K562 (cell line): ENCODE measurements around the gene DIPK2A. TPM values are rescaled to one million over a fixed set of nuclear protein-coding genes. Genes with fewer than 3 reads are reported as not detected.

Experiments
- ATAC-seq: fragments of 200-7000 bp; cut with Tn5 transposase; 3 replicates; pipeline ENCODE4 v1.9.1; 2020; ENCODE audit warnings: moderate library complexity
- BruUV-seq: library from RNA; stranded (reverse); fragments of 400-500 nt; replicated peaks from 2 replicates; lab custom pipeline; 2021; lab: Mats Ljungman, UMichigan
- CTCF ChIA-PET: fragments of 300-600 bp; formaldehyde crosslinking; extraction: SDS; loops from one replicate; lab custom pipeline; 2021; ENCODE audit warnings: low intra/inter-chr PET ratio; lab: Yijun Ruan, JAX
- POLR2A ChIA-PET: fragments of 300-600, 350-650 bp; sonication (Branson Sonifier 250); formaldehyde crosslinking; extraction: SDS; loops from one replicate; lab custom pipeline; 2021; ENCODE audit warnings: antibody characterized with exemption, inconsistent platforms; lab: Yijun Ruan, JAX
- DNase-seq, 4 experiments: peaks; one replicate each; pipeline versions ENCODE4 v3.0.0 to v3.0.0-alpha.2; 2011 to 2018; ENCODE audit warnings: low spot score in 3 of 4, mixed read lengths in 3 of 4; ENCODE audit errors: extremely low read depth in 1 of 4
- FAIRE-seq: peaks from 2 replicates; lab custom pipeline; 2011; peaks lifted over from hg19 to GRCh38; lab: Jason Lieb, UNC
- H2AFZ ChIP-seq: 2 replicates; pipeline ENCODE4 v1.6.0; 2011; ENCODE audit warnings: low read depth, low read length, control low read depth, inconsistent platforms
- H3K27ac ChIP-seq: fragments of 200-600 bp; 3 replicates; pipeline ENCODE4 v1.8.0; 2011; ENCODE audit warnings: low read depth, mild to moderate bottlenecking, control low read depth, inconsistent platforms, low read length, moderate library complexity, mixed read lengths; ENCODE audit errors: extremely low read depth
- H3K27me3 ChIP-seq, 2 experiments: fragments of 300-600 bp in 1 of 2; 2 replicates in 1 of 2; 3 replicates in 1 of 2; pipeline versions ENCODE4 v1.6.0 to v1.8.0; 2011; ENCODE audit warnings: inconsistent platforms in 2 of 2, low read length in 2 of 2, mild to moderate bottlenecking in 1 of 2, mixed read lengths in 1 of 2, moderate library complexity in 1 of 2; ENCODE audit not compliant: control insufficient read depth in 2 of 2, insufficient read depth in 2 of 2
- H3K36me3 ChIP-seq: fragments of 300-600 bp; 3 replicates; pipeline ENCODE4 v1.8.0; 2011; ENCODE audit warnings: mild to moderate bottlenecking, low read length, inconsistent platforms; ENCODE audit not compliant: control insufficient read depth, insufficient read depth
- H3K4me1 ChIP-seq, 2 experiments: fragments of 200-600 bp in 1 of 2; replicated peaks in 1 of 2; 2 replicates in 1 of 2; 3 replicates in 1 of 2; pipeline versions ENCODE4 v1.5.1 to v1.8.0; 2011; ENCODE audit warnings: inconsistent platforms in 2 of 2, low read length in 2 of 2, mild to moderate bottlenecking in 1 of 2, mixed read lengths in 1 of 2, moderate library complexity in 1 of 2; ENCODE audit not compliant: control insufficient read depth in 2 of 2, insufficient read depth in 2 of 2
- H3K4me2 ChIP-seq: 2 replicates; pipeline ENCODE4 v1.6.1; 2011; ENCODE audit warnings: low read length, control low read depth, inconsistent platforms, mixed read lengths; ENCODE audit not compliant: insufficient read depth
- H3K4me3 ChIP-seq: fragments of 200-600 bp; sonication (generic), shearing (Covaris generic); 2 replicates; pipeline ENCODE4 v1.5.1; 2016; ENCODE audit warnings: control low read depth, inconsistent platforms
- H3K79me2 ChIP-seq: fragments of 200-600 bp; 3 replicates; pipeline ENCODE4 v1.8.0; 2011; ENCODE audit warnings: low read length, inconsistent platforms; ENCODE audit not compliant: control insufficient read depth, insufficient read depth
- H3K9ac ChIP-seq, 2 experiments: 2 replicates each; pipeline versions ENCODE4 v1.6.0 to v1.6.1; 2011; ENCODE audit warnings: low read depth in 2 of 2, low read length in 2 of 2, control low read depth in 1 of 2, inconsistent platforms in 1 of 2, mild to moderate bottlenecking in 1 of 2, mixed read lengths in 1 of 2; ENCODE audit not compliant: insufficient read depth in 1 of 2
- H3K9me1 ChIP-seq: one replicate; pipeline ENCODE4 v1.6.0; 2011; ENCODE audit warnings: inconsistent platforms, mild to moderate bottlenecking, low read length, moderate library complexity; ENCODE audit not compliant: control insufficient read depth, insufficient read depth
- H3K9me3 ChIP-seq: replicated peaks from 2 replicates; pipeline ENCODE4 v1.5.1; 2011; ENCODE audit warnings: low read depth, low read length, inconsistent platforms; ENCODE audit not compliant: control insufficient read depth, insufficient read depth
- H4K20me1 ChIP-seq: replicated peaks from 2 replicates; pipeline ENCODE4 v1.6.1; 2011; ENCODE audit warnings: low read length, inconsistent platforms, mixed read lengths; ENCODE audit not compliant: control insufficient read depth, insufficient read depth
- DMBX1 ChIP-seq: fragments of 250-450 bp; sonication (Bioruptor Pico); IDR thresholded peaks from 2 replicates; pipeline ENCODE4 v1.8.0; 2022; ENCODE audit warnings: inconsistent platforms, mild to moderate bottlenecking, moderate library complexity, borderline replicate concordance
- EP300 ChIP-seq: IDR thresholded peaks from 2 replicates; pipeline ENCODE4 v1.6.1; 2012; ENCODE audit warnings: low read length, improper control_type of control experiment
- OTX1 ChIP-seq: fragments of 450-650 bp; formaldehyde crosslinking; IDR thresholded peaks from 2 replicates; pipeline ENCODE4 v1.4.0; 2022; ENCODE audit warnings: mild to moderate bottlenecking
- POLR2H ChIP-seq: IDR thresholded peaks from 2 replicates; pipeline ENCODE4 v1.6.1; 2016; ENCODE audit warnings: missing genetic modification characterization, low read depth, mild to moderate bottlenecking, control low read depth, missing compliant biosample characterization, moderate library complexity
- PPARD ChIP-seq: fragments of 250-450 bp; sonication (Bioruptor Pico); IDR thresholded peaks from 2 replicates; pipeline ENCODE4 v1.8.0; 2022; ENCODE audit warnings: inconsistent platforms, mild to moderate bottlenecking, moderate library complexity
- RB1 ChIP-seq: fragments of 450-650 bp; IDR thresholded peaks from 2 replicates; pipeline ENCODE4 v1.6.1; 2017; ENCODE audit warnings: low read depth, mild to moderate bottlenecking
- RNF219 ChIP-seq: fragments of 250-450 bp; sonication (Bioruptor Pico); IDR thresholded peaks from 2 replicates; pipeline ENCODE4 v1.5.0; 2022; ENCODE audit warnings: mild to moderate bottlenecking
- SMARCA4 ChIP-seq: fragments of 450-650 bp; IDR thresholded peaks from 2 replicates; pipeline ENCODE4 v1.6.1; 2016
- ZC3H11A ChIP-seq: IDR thresholded peaks from 2 replicates; pipeline ENCODE4 v1.6.1; 2012; ENCODE audit warnings: low read depth, low read length, improper control_type of control experiment
- ZNF592 ChIP-seq: fragments of 450-650 bp; IDR thresholded peaks from 2 replicates; pipeline ENCODE4 v1.6.1; 2017; ENCODE audit warnings: antibody characterized with exemption, mild to moderate bottlenecking
- WGBS: fragments of 100-300 bp; shearing (Covaris generic); methylation state at CpG from one replicate; pipeline ENCODE4 v1.1.6; 2016; ENCODE audit warnings: low coverage, mixed read lengths; ENCODE audit not compliant: insufficient coverage; ENCODE audit errors: missing lambda C conversion rate; 5-methylcytosine and 5-hydroxymethylcytosine counted together
- in situ Hi-C: fragments of 300-500 bp; cut with MboI; formaldehyde crosslinking; loops from 4 replicates; pipeline ENCODE4 v1.15.0; 2018; ENCODE audit warnings: inconsistent platforms, mixed read lengths
- intact Hi-C: fragments of 100-400 bp; cut with micrococcal nuclease; formaldehyde crosslinking; loops from 2 replicates; pipeline ENCODE4 v1.14.2; 2022
- polyA plus RNA-seq, 8 experiments: library from polyadenylated mRNA; depleted of rRNA in 4 of 8; stranded (reverse) in 5 of 8; unstranded in 3 of 8; fragments of >200 nt; fragmentation: Nextera tagmentation in 2 of 8; fragmentation: Illumina TruSeq in 1 of 8; extraction: Ambion mirVana in 2 of 8; extraction: Trizol in 1 of 8; gene quantifications; 2 replicates each; pipeline versions ENCODE4 v1.2.1 to v1.2.3, GENCODE V29; 2011 to 2014; ENCODE audit warnings: inconsistent platforms in 1 of 8, missing spikeins in 1 of 8
- total RNA-seq, 7 experiments: library from RNA; depleted of rRNA in 6 of 7; stranded (reverse); fragments of >200 nt in 6 of 7; fragmentation: Illumina TruSeq in 2 of 7; extraction: Trizol in 2 of 7; gene quantifications; 2 replicates each; pipeline versions ENCODE4 v1.2.1 to v1.2.3, GENCODE V29; 2011 to 2021; ENCODE audit warnings: low replicate concordance in 1 of 7
- TF ChIP-seq, protein P1 (sequence below), 2 experiments: IDR thresholded peaks in 1 of 2; conservative IDR thresholded peaks in 1 of 2; 2 replicates each; pipeline ENCODE4 v1.6.1; 2016; ENCODE audit warnings: low read depth in 2 of 2, mild to moderate bottlenecking in 1 of 2, missing compliant biosample characterization in 1 of 2, missing genetic modification characterization in 1 of 2, moderate library complexity in 1 of 2
- TF ChIP-seq, protein P2 (sequence below): fragments of 250-450 bp; sonication (Bioruptor Pico); IDR thresholded peaks from 2 replicates; pipeline ENCODE4 v1.8.0; 2022; ENCODE audit warnings: inconsistent platforms

Gene DIPK2A
- total and polyA plus RNA-seq, 9 of the 15 experiments (the other 6 are each of a cell fraction or from before 2014, with no cell fraction given), result 3.3 to 15.7 (median 7.8) TPM

GRCh38 chr3:143991713-143992112 lies 20.1 kb downstream of the DIPK2A start:
- Histone ChIP-seq H3K9me1 (no peaks in the 10 kb centered on the region), H2AFZ (no peak overlapping the region), H3K27me3 (no peaks in the 10 kb centered on the region), H3K4me3 (no peak overlapping the region), H3K79me2 (0 out of 3 replicates have a peak, but pooled peaks cover 4% of the 10 kb centered on the region), H3K4me1 (no peaks in the 10 kb centered on the region; a peak in 1 of 5 replicates), H4K20me1 (no peaks in the 10 kb centered on the region), H3K36me3 (peaks cover 11% of the 10 kb centered on the region; the same call in 2 of the 3 replicates), H3K9me3 (no peaks in the 10 kb centered on the region), H3K4me2 (no peak overlapping the region), H3K27ac (no peak overlapping the region), H3K9ac (no peak overlapping the region)
- DNase-seq (no peak), ATAC-seq (no peak), FAIRE-seq (no peak)
- BruUV-seq, result no TSS peak
- intact Hi-C loops, result no loop called here
- CTCF ChIA-PET, result no interaction called here
- 92% methylated on average over 1 of the region's 1 CpG for WGBS
- POLR2A ChIA-PET, result no interaction called here
- in situ Hi-C loops, result no loop called here
- no peak for TF ChIP-seq PPARD (CRISPR knock-in tag)
- TF ChIP-seq, protein P1, sequence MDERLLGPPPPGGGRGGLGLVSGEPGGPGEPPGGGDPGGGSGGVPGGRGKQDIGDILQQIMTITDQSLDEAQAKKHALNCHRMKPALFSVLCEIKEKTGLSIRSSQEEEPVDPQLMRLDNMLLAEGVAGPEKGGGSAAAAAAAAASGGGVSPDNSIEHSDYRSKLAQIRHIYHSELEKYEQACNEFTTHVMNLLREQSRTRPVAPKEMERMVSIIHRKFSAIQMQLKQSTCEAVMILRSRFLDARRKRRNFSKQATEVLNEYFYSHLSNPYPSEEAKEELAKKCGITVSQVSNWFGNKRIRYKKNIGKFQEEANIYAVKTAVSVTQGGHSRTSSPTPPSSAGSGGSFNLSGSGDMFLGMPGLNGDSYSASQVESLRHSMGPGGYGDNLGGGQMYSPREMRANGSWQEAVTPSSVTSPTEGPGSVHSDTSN (CRISPR knock-in tag; IDR thresholded peaks at IDR 0.05; ENCODE audit: low read depth), result no peak
- TF ChIP-seq, protein P1 (tag; conservative IDR thresholded peaks at IDR 0.05; ENCODE audit: low read depth), result no peak
- TF ChIP-seq POLR2H (tag), result no peak
- TF ChIP-seq ZC3H11A, result no peak
- TF ChIP-seq OTX1 (CRISPR knock-in tag), result no peak
- TF ChIP-seq, protein P2, sequence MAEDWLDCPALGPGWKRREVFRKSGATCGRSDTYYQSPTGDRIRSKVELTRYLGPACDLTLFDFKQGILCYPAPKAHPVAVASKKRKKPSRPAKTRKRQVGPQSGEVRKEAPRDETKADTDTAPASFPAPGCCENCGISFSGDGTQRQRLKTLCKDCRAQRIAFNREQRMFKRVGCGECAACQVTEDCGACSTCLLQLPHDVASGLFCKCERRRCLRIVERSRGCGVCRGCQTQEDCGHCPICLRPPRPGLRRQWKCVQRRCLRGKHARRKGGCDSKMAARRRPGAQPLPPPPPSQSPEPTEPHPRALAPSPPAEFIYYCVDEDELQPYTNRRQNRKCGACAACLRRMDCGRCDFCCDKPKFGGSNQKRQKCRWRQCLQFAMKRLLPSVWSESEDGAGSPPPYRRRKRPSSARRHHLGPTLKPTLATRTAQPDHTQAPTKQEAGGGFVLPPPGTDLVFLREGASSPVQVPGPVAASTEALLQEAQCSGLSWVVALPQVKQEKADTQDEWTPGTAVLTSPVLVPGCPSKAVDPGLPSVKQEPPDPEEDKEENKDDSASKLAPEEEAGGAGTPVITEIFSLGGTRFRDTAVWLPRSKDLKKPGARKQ (CRISPR knock-in tag), result no peak
- no peak for TF ChIP-seq DMBX1 (CRISPR knock-in tag)
- no peak for TF ChIP-seq EP300
- TF ChIP-seq RB1, result no peak
- TF ChIP-seq ZNF592, result no peak
- no peak for TF ChIP-seq SMARCA4
- no peak for TF ChIP-seq RNF219 (CRISPR knock-in tag)
